ENCODE measurements around the gene RPL12.

GRCh38 chr9:127419348-127419747 is 31.9 kb downstream of the RPL12 start:
- no peak for TF ChIP-seq CTCF (conservative IDR thresholded peaks at IDR 0.05 in 1 of 2, IDR thresholded peaks at IDR 0.05 in 1 of 2; ENCODE audit: low read depth in 1 of 2, low read length in 2 of 2)
- TF ChIP-seq EZH2 (IDR thresholded peaks at IDR 0.05; ENCODE audit: low read length, missing control alignments) = no peak
